GM12878 (cell line): ENCODE measurements around the gene LIF. TPM values are rescaled to one million over a fixed set of nuclear protein-coding genes. Genes with fewer than 3 reads are reported as not detected.

Experiments
- ATAC-seq: fragments of 200-7000 bp; cut with Tn5 transposase; 3 replicates; pipeline ENCODE4 v1.9.1; 2020; ENCODE audit warnings: mild to moderate bottlenecking, moderate library complexity
- BruUV-seq: library from RNA; stranded (reverse); fragments of 400-500 nt; replicated peaks from 2 replicates; lab custom pipeline; 2021; lab: Mats Ljungman, UMichigan
- CTCF ChIA-PET: fragments of 300-600 bp; sonication (Branson Sonifier 250); formaldehyde crosslinking; extraction: SDS; loops from one replicate; lab custom pipeline; 2021; ENCODE audit warnings: inconsistent platforms; lab: Yijun Ruan, JAX
- POLR2A ChIA-PET: fragments of 350-600 bp; formaldehyde crosslinking; extraction: SDS; loops from one replicate; lab custom pipeline; 2021; ENCODE audit warnings: inconsistent platforms; lab: Charles Lee
- RAD21 ChIA-PET: fragments of 300-600 bp; sonication (Branson Sonifier 250); formaldehyde crosslinking; loops from one replicate; lab custom pipeline; 2023; ENCODE audit warnings: antibody characterized with exemption; ENCODE audit not compliant: unreplicated experiment; lab: Charles Lee
- SMC1A ChIA-PET: fragments of 300-600 bp; sonication (Branson Sonifier 250); formaldehyde crosslinking; loops from one replicate; lab custom pipeline; 2023; ENCODE audit not compliant: unreplicated experiment, uncharacterized antibody; lab: Charles Lee
- DNase-seq: peaks from one replicate; pipeline ENCODE4 v3.0.0-alpha.2; 2011; ENCODE audit warnings: low read depth, low spot score
- FAIRE-seq: peaks from 3 replicates; lab custom pipeline; 2011; peaks lifted over from hg19 to GRCh38; lab: Jason Lieb, UNC
- H2AFZ ChIP-seq: 2 replicates; pipeline ENCODE4 v1.6.0; 2011; ENCODE audit warnings: low read depth, low read length, control low read depth; ENCODE audit not compliant: control insufficient read depth
- H3K27ac ChIP-seq: 2 replicates; pipeline ENCODE4 v1.5.1; 2011; ENCODE audit warnings: control low read depth; ENCODE audit not compliant: control insufficient read depth, insufficient read depth
- H3K27me3 ChIP-seq, 2 experiments: replicated peaks in 1 of 2; 2 replicates each; pipeline versions ENCODE4 v1.6.0 to v1.6.1; 2011; ENCODE audit warnings: low read length in 1 of 2; ENCODE audit not compliant: control insufficient read depth in 2 of 2, insufficient read depth in 2 of 2
- H3K36me3 ChIP-seq, 2 experiments: 2 replicates each; pipeline ENCODE4 v1.5.1; 2011; ENCODE audit warnings: low read length in 1 of 2; ENCODE audit not compliant: control insufficient read depth in 2 of 2, insufficient read depth in 2 of 2
- H3K4me1 ChIP-seq: 2 replicates; pipeline ENCODE4 v1.6.1; 2011; ENCODE audit warnings: mild to moderate bottlenecking, low read length, moderate library complexity, mixed read lengths; ENCODE audit not compliant: control insufficient read depth, insufficient read depth
- H3K4me2 ChIP-seq: 2 replicates; pipeline ENCODE4 v1.6.0; 2011; ENCODE audit warnings: control low read depth; ENCODE audit not compliant: control insufficient read depth, insufficient read depth
- H3K4me3 ChIP-seq: fragments of 200-600 bp; sonication (generic); 2 replicates; pipeline ENCODE4 v1.5.1; 2016
- H3K79me2 ChIP-seq: 2 replicates; pipeline ENCODE4 v1.6.0; 2011; ENCODE audit warnings: low read length; ENCODE audit not compliant: control insufficient read depth, insufficient read depth
- H3K9ac ChIP-seq: 2 replicates; pipeline ENCODE4 v1.8.0; 2011; ENCODE audit warnings: low read length, control low read depth, mixed read lengths; ENCODE audit not compliant: control insufficient read depth, insufficient read depth
- H3K9me3 ChIP-seq: replicated peaks from 3 replicates; pipeline ENCODE4 v1.5.1; 2011; ENCODE audit warnings: mild to moderate bottlenecking, low read length; ENCODE audit not compliant: control insufficient read depth, insufficient read depth
- H4K20me1 ChIP-seq: 2 replicates; pipeline ENCODE4 v1.6.0; 2011; ENCODE audit not compliant: control insufficient read depth, insufficient read depth
- CTCF ChIP-seq, 3 experiments: IDR thresholded peaks in 2 of 3; conservative IDR thresholded peaks in 1 of 3; 2 replicates each; pipeline ENCODE4 v1.5.1; 2011; ENCODE audit warnings: low read depth in 3 of 3, low read length in 3 of 3, mild to moderate bottlenecking in 3 of 3, control low read depth in 2 of 3, moderate library complexity in 2 of 3, inconsistent platforms in 1 of 3, mixed read lengths in 1 of 3; ENCODE audit not compliant: control insufficient read depth in 2 of 3, insufficient read depth in 1 of 3; ENCODE audit errors: extremely low read depth in 1 of 3
- ETV6 ChIP-seq, 2 experiments: fragments of 450-650 bp in 1 of 2; IDR thresholded peaks in 1 of 2; conservative IDR thresholded peaks in 1 of 2; 2 replicates each; pipeline ENCODE4 v1.6.1; 2014; ENCODE audit warnings: antibody characterized with exemption in 1 of 2, borderline replicate concordance in 1 of 2, low read depth in 1 of 2, mild to moderate bottlenecking in 1 of 2, moderate library complexity in 1 of 2
- MXI1 ChIP-seq: fragments of 150-350 bp; IDR thresholded peaks from 2 replicates; pipeline ENCODE4 v1.6.1; 2011; ENCODE audit warnings: low read depth, mild to moderate bottlenecking, inconsistent platforms, low read length, improper control_type of control experiment
- RAD21 ChIP-seq: IDR thresholded peaks from 2 replicates; pipeline ENCODE4 v1.6.1; 2011; ENCODE audit warnings: mild to moderate bottlenecking, low read depth, low read length, moderate library complexity; ENCODE audit not compliant: insufficient read depth
- SMC3 ChIP-seq: IDR thresholded peaks from 2 replicates; pipeline ENCODE4 v1.6.1; 2011; ENCODE audit warnings: low read length, improper control_type of control experiment, borderline replicate concordance
- TCF7 ChIP-seq: IDR thresholded peaks from 2 replicates; pipeline ENCODE4 v1.6.1; 2014; ENCODE audit warnings: antibody characterized with exemption, borderline replicate concordance
- WRNIP1 ChIP-seq: IDR thresholded peaks from 2 replicates; pipeline ENCODE4 v1.6.1; 2011; ENCODE audit warnings: low read depth, low read length, improper control_type of control experiment, borderline replicate concordance
- YY1 ChIP-seq: IDR thresholded peaks from 2 replicates; pipeline ENCODE4 v1.6.1; 2011; ENCODE audit warnings: low read depth, mild to moderate bottlenecking, low read length
- WGBS: methylation state at CpG from one replicate; pipeline ENCODE4 v1.1.6; 2016; ENCODE audit warnings: low lambda C conversion rate; ENCODE audit not compliant: insufficient replicate concordance, insufficient coverage; ENCODE audit errors: missing lambda C conversion rate; 5-methylcytosine and 5-hydroxymethylcytosine counted together
- in situ Hi-C: fragments of 300-500 bp; cut with MboI; formaldehyde crosslinking; loops from 9 replicates; pipeline ENCODE4 v1.14.3; 2018; ENCODE audit warnings: mixed read lengths
- intact Hi-C: fragments of 100-400 bp; cut with micrococcal nuclease; formaldehyde crosslinking; loops from one replicate; pipeline ENCODE4 v1.14.2; 2022; ENCODE audit not compliant: unreplicated experiment
- polyA plus RNA-seq, 11 experiments: library from polyadenylated mRNA; depleted of rRNA in 4 of 11; unstranded in 6 of 11; stranded (reverse) in 5 of 11; fragments of >200 nt; fragmentation: Nextera tagmentation in 4 of 11; fragmentation: Illumina TruSeq in 1 of 11; extraction: Ambion mirVana in 4 of 11; extraction: Trizol in 1 of 11; gene quantifications; 1 replicate in 1 of 11; 2 replicates in 10 of 11; pipeline versions ENCODE4 v1.2.1 to v1.2.3, GENCODE V29; 2011 to 2016; ENCODE audit warnings: inconsistent platforms in 2 of 11, missing spikeins in 2 of 11, low read depth in 1 of 11
- total RNA-seq, 4 experiments: library from RNA; depleted of rRNA in 3 of 4; stranded (reverse); fragments of >200 nt in 3 of 4; fragmentation: Illumina TruSeq in 1 of 4; extraction: Trizol in 1 of 4; gene quantifications; 2 replicates each; pipeline versions ENCODE4 v1.2.1 to v1.2.3, GENCODE V29; 2013 to 2021

LIF gene
- total and polyA plus RNA-seq, 10 of the 15 experiments (the other 5 are each of a cell fraction or from before 2014, with no cell fraction given): 0.05 to 3.4 (median 0.97) TPM

GRCh38 chr22:30262917-30263741 is 16.6 kb upstream of the LIF start:
- no peak for DNase-seq
- ChIA-PET SMC1A (interaction anchor here (1.0 to 2.7 kb wide), 7 partner anchors 17 to 127 kb away, joined by 3 to 15 read pairs (median 5); no protein-coding TSS in a partner anchor), CTCF (interaction anchor here (0.7 to 3.3 kb wide), 32 partner anchors 8 to 358 kb away, joined by 3 to 69 read pairs (median 4); partner anchors contain the start of genes CASTOR1, RNF215, SEC14L2 and TBC1D10A), POLR2A (interaction anchor here (0.6 to 0.9 kb wide), 3 partner anchors 21 to 129 kb away, joined by 3 read pairs; no protein-coding TSS in a partner anchor), RAD21 (interaction anchor here (0.7 to 4.0 kb wide), 7 partner anchors 18 to 156 kb away, joined by 3 to 31 read pairs (median 3); partner anchors contain the start of genes CASTOR1 and RNF215)
- Histone ChIP-seq H3K9me3 (no peaks in the 10 kb centered on the region), H3K36me3 (no peaks in the 10 kb centered on the region), H3K27ac (no peak overlapping the region), H4K20me1 (no peaks in the 10 kb centered on the region), H3K27me3 (no peaks in the 10 kb centered on the region), H2AFZ (peak overlapping the region; percentile 88), H3K79me2 (peaks cover 18% of the 10 kb centered on the region), H3K4me3 (0 out of 2 replicates have a peak overlapping the region, but pooled peaks have one; percentile 12), H3K4me1 (peaks cover 20% of the 10 kb centered on the region), H3K4me2 (peak overlapping the region; percentile 87), H3K9ac (no peak overlapping the region)
- in situ Hi-C loops: loop anchor here (5.0 kb wide), 1 partner anchor 156 kb away; no protein-coding TSS in a partner anchor
- TF ChIP-seq YY1: peak; percentile 87
- peak; percentile 38; the same call in 1 of the 2 replicates for TF ChIP-seq MXI1
- no peak for TF ChIP-seq WRNIP1
- peak; percentile 85 for TF ChIP-seq SMC3
- TF ChIP-seq RAD21: peak; percentile 54
- no peak for TF ChIP-seq TCF7
- TF ChIP-seq CTCF (IDR thresholded peaks at IDR 0.05 in 2 of 3, conservative IDR thresholded peaks at IDR 0.05 in 1 of 3; ENCODE audit: control insufficient read depth in 2 of 3, extremely low read depth in 1 of 3, insufficient read depth in 1 of 3, low read depth in 3 of 3, low read length in 3 of 3): peak; percentile 84 to 97 (median 92)
- no peak for TF ChIP-seq ETV6 (conservative IDR thresholded peaks at IDR 0.05 in 1 of 2, IDR thresholded peaks at IDR 0.05 in 1 of 2; ENCODE audit: borderline replicate concordance in 1 of 2, low read depth in 1 of 2)
- no TSS peak for BruUV-seq
- peak; percentile 86 for FAIRE-seq
- ATAC-seq: peak; percentile 38
- 27% methylated on average over 27 of the region's 27 CpGs for WGBS
- intact Hi-C loops: loop anchor here (1.0 to 2.0 kb wide), 2 partner anchors 24 to 124 kb away; partner anchors contain the start of gene RNF215
